CD14-positive monocyte (primary cell): Measurements from ENCODE around the gene SATB1. TPM values are rescaled to one million over a fixed set of nuclear protein-coding genes. Genes with fewer than 3 reads are reported as not detected.

ENCODE experiments used
- DNase-seq, 3 donors: peaks; one replicate each; pipeline ENCODE4 v3.0.0-alpha.2; 2011 to 2022
- H2AFZ ChIP-seq: 2 replicates; pipeline ENCODE4 v1.6.0; 2012; ENCODE audit warnings: mild to moderate bottlenecking, low read depth, low read length, inconsistent platforms; ENCODE audit not compliant: insufficient read depth, poor library complexity, severe bottlenecking
- H3K27ac ChIP-seq, 2 donors: 1 replicate in 1 of 2; 2 replicates in 1 of 2; pipeline ENCODE4 v1.5.1; 2012 to 2013; ENCODE audit warnings: low read length in 2 of 2, control low read depth in 1 of 2, inconsistent platforms in 1 of 2, low read depth in 1 of 2, mild to moderate bottlenecking in 1 of 2
- H3K27me3 ChIP-seq, 2 donors: one replicate each; pipeline versions ENCODE4 v1.6.0 to v1.6.1; 2011 to 2013; ENCODE audit warnings: low read length in 2 of 2; ENCODE audit not compliant: control insufficient read depth in 2 of 2, insufficient read depth in 2 of 2
- H3K36me3 ChIP-seq, 2 donors: replicated peaks in 1 of 2; 1 replicate in 1 of 2; 2 replicates in 1 of 2; pipeline versions ENCODE4 v1.5.1 to v1.6.1; 2012 to 2013; ENCODE audit warnings: low read length in 2 of 2, control low read depth in 1 of 2, inconsistent platforms in 1 of 2, mild to moderate bottlenecking in 1 of 2; ENCODE audit not compliant: insufficient read depth in 2 of 2, control insufficient read depth in 1 of 2
- H3K4me1 ChIP-seq, 2 donors: 1 replicate in 1 of 2; 2 replicates in 1 of 2; pipeline versions ENCODE4 v1.5.1 to v1.6.1; 2012 to 2013; ENCODE audit warnings: low read length in 2 of 2, control low read depth in 1 of 2, inconsistent platforms in 1 of 2, mild to moderate bottlenecking in 1 of 2, moderate library complexity in 1 of 2; ENCODE audit not compliant: insufficient read depth in 2 of 2, control insufficient read depth in 1 of 2
- H3K4me2 ChIP-seq: replicated peaks from 2 replicates; pipeline ENCODE3; 2012; ENCODE audit warnings: low read length, moderate library complexity, mild to moderate bottlenecking; ENCODE audit not compliant: poor library complexity, severe bottlenecking; ENCODE audit errors: extremely low read depth
- H3K4me3 ChIP-seq, 3 experiments: fragments of 200-600 bp in 1 of 3; sonication (generic) in 1 of 3; replicated peaks in 1 of 3; 1 replicate in 2 of 3; 2 replicates in 1 of 3; pipeline ENCODE4 v1.5.1; 2011 to 2013; ENCODE audit warnings: low read length in 3 of 3, mild to moderate bottlenecking in 3 of 3, control low read depth in 2 of 3, low read depth in 2 of 3, inconsistent platforms in 1 of 3, moderate library complexity in 1 of 3
- H3K79me2 ChIP-seq: 2 replicates; pipeline ENCODE4 v1.6.0; 2012; ENCODE audit warnings: mild to moderate bottlenecking, control low read depth, inconsistent platforms, low read length, moderate library complexity; ENCODE audit not compliant: insufficient read depth
- H3K9ac ChIP-seq: 2 replicates; pipeline ENCODE4 v1.6.0; 2017; ENCODE audit warnings: low read length, mild to moderate bottlenecking; ENCODE audit not compliant: insufficient read depth, poor library complexity, severe bottlenecking
- H3K9me3 ChIP-seq, 2 donors: replicated peaks in 1 of 2; 1 replicate in 1 of 2; 2 replicates in 1 of 2; pipeline versions ENCODE4 v1.5.1 to v1.6.1; 2012 to 2013; ENCODE audit warnings: low read length in 2 of 2, control low read depth in 1 of 2; ENCODE audit not compliant: control insufficient read depth in 1 of 2, insufficient read depth in 1 of 2
- H4K20me1 ChIP-seq: 2 replicates; pipeline ENCODE4 v1.6.0; 2012; ENCODE audit warnings: mild to moderate bottlenecking, low read length, control low read depth, moderate library complexity; ENCODE audit not compliant: insufficient read depth
- H3K27ac Mint-ChIP-seq, 7 donors: one replicate each; pipeline ENCODE4 v1.8.0; 2020; ENCODE audit warnings: mild to moderate bottlenecking in 7 of 7, mixed read lengths in 7 of 7, moderate library complexity in 6 of 7, inconsistent platforms in 2 of 7
- H3K27me3 Mint-ChIP-seq, 3 donors: one replicate each; pipeline ENCODE4 v1.8.0; 2021 to 2022; ENCODE audit warnings: low read depth in 3 of 3, mild to moderate bottlenecking in 3 of 3, mixed read lengths in 3 of 3, moderate library complexity in 3 of 3, inconsistent platforms in 1 of 3
- H3K36me3 Mint-ChIP-seq, 2 donors: one replicate each; pipeline ENCODE4 v1.8.0; 2020; ENCODE audit warnings: mixed read lengths in 2 of 2, inconsistent platforms in 1 of 2, mild to moderate bottlenecking in 1 of 2
- H3K4me1 Mint-ChIP-seq: one replicate; pipeline ENCODE4 v1.8.0; 2020; ENCODE audit warnings: mild to moderate bottlenecking, mixed read lengths
- H3K4me3 Mint-ChIP-seq, 2 donors: one replicate each; pipeline ENCODE4 v1.8.0; 2020; ENCODE audit warnings: mild to moderate bottlenecking in 2 of 2, mixed read lengths in 2 of 2, moderate library complexity in 1 of 2
- H3K9me3 Mint-ChIP-seq, 7 donors: one replicate each; pipeline ENCODE4 v1.8.0; 2020 to 2022; ENCODE audit warnings: mixed read lengths in 7 of 7, mild to moderate bottlenecking in 6 of 7, moderate library complexity in 6 of 7, inconsistent platforms in 2 of 7
- CTCF ChIP-seq: fragments of 200-600 bp; IDR thresholded peaks from one replicate; pipeline ENCODE4 v1.8.0; 2022; ENCODE audit warnings: antibody characterized with exemption, mild to moderate bottlenecking
- WGBS: methylation state at CpG from one replicate; pipeline ENCODE4 v1.1.5; 2013; ENCODE audit warnings: missing lambda C conversion rate; ENCODE audit not compliant: insufficient coverage; 5-methylcytosine and 5-hydroxymethylcytosine counted together
- intact Hi-C, 2 donors: fragments of 100-400 bp; cut with micrococcal nuclease; formaldehyde crosslinking; loops; one replicate each; pipeline versions ENCODE4 v1.15.0 to v1.15.1; 2023
- polyA plus RNA-seq, 3 donors: library from polyadenylated mRNA; depleted of rRNA in 1 of 3; unstranded in 2 of 3; stranded (reverse) in 1 of 3; fragments of 300-500 nt in 2 of 3; fragments of >200 nt in 1 of 3; fragmentation: Illumina TruSeq in 2 of 3; gene quantifications; 1 replicate in 2 of 3; 2 replicates in 1 of 3; pipeline ENCODE4 v1.2.3, GENCODE V29; 2012 to 2021

Gene SATB1
- polyA plus RNA-seq, 3 donors, result 4.3 to 35.3 (median 6.9) TPM

- intact Hi-C loops, result no loop called here
- Histone ChIP-seq H3K4me2 (no peak overlapping the region), H3K9me3 (no peaks in the 10 kb centered on the region), H3K79me2 (peaks cover 7% of the 10 kb centered on the region), H3K4me1 (peaks cover 13 to 25% of the 10 kb centered on the region in 2 donors), H2AFZ (no peak overlapping the region), H3K36me3 (no peaks in the 10 kb centered on the region), H3K27me3 (no peaks in the 10 kb centered on the region), H3K9ac (no peak overlapping the region), H4K20me1 (no peaks in the 10 kb centered on the region), H3K4me3 (no peak overlapping the region), H3K27ac (no peak overlapping the region)
- Mint-ChIP-seq H3K4me1 (peaks cover 34% of the 10 kb centered on the region), H3K27me3 (no peaks in the 10 kb centered on the region), H3K36me3 (no peaks in the 10 kb centered on the region), H3K4me3 (peak overlapping the region in 1 of 2 donors; percentile 13), H3K9me3 (no peaks in the 10 kb centered on the region), H3K27ac (no peak overlapping the region)
- no peak for DNase-seq
- WGBS, result 39% methylated on average over 2 of the region's 6 CpGs
- no peak for TF ChIP-seq CTCF
Measured at GRCh38 chr3:18428991-18429745, 4.0 kb upstream of the SATB1 start.

- TF ChIP-seq CTCF, result no peak
- Histone ChIP-seq H3K9ac (no peak overlapping the region), H3K36me3 (no peaks in the 10 kb centered on the region), H3K27ac (no peak overlapping the region), H3K4me3 (no peak overlapping the region), H3K27me3 (no peaks in the 10 kb centered on the region), H2AFZ (no peak overlapping the region), H3K4me2 (no peak overlapping the region), H4K20me1 (peaks cover under 1% of the 10 kb centered on the region), H3K9me3 (no peaks in the 10 kb centered on the region), H3K4me1 (peaks cover 16 to 29% of the 10 kb centered on the region in 2 donors), H3K79me2 (peaks cover 18% of the 10 kb centered on the region)
- Mint-ChIP-seq H3K9me3 (no peaks in the 10 kb centered on the region), H3K36me3 (no peaks in the 10 kb centered on the region), H3K4me3 (no peak overlapping the region), H3K27ac (no peak overlapping the region), H3K4me1 (peaks cover 40% of the 10 kb centered on the region), H3K27me3 (no peaks in the 10 kb centered on the region)
- no peak for DNase-seq
- intact Hi-C loops, result no loop called here
- WGBS, result no CpG with 5 or more reads among the region's 1 CpG
Measured at GRCh38 chr3:18428036-18428435, 2.9 kb upstream of the SATB1 start.
